HG02763 (cell line): ENCODE results near the gene MXI1.
A peak's percentile ranks its signal among the peaks of the same experiment; 100 is the strongest.
"Not testable (repeated sequence)": the region's sequence is repeated elsewhere in the genome, so short reads cannot be mapped to it uniquely, and the experiment has no call there.

ENCODE experiments used
- ATAC-seq: cut with Tn5 transposase; IDR thresholded peaks from one replicate; pipeline ENCODE4 v1.9.1; 2021; ENCODE audit warnings: mild to moderate bottlenecking, moderate library complexity; ENCODE audit not compliant: unreplicated experiment

The MXI1 gene

GRCh38 chr10:110311357-110311949 is 104.0 kb downstream of the MXI1 start:
- ATAC-seq = no peak

GRCh38 chr10:110312206-110312605 is 104.8 kb downstream of the MXI1 start:
- ATAC-seq = no peak

GRCh38 chr10:110313674-110314073 is 106.3 kb downstream of the MXI1 start:
- no peak for ATAC-seq

GRCh38 chr10:110317866-110318850 is 110.8 kb downstream of the MXI1 start:
- no peak for ATAC-seq

- ATAC-seq = no peak
Measured at GRCh38 chr10:110321869-110322620, 114.6 kb downstream of the MXI1 start.

- ATAC-seq = no peak
Measured at GRCh38 chr10:110323503-110323902, 116.1 kb downstream of the MXI1 start.

- peak; percentile 38 for ATAC-seq
Measured at GRCh38 chr10:110324201-110324804, 116.9 kb downstream of the MXI1 start.

GRCh38 chr10:110324805-110325280 is 117.4 kb downstream of the MXI1 start:
- ATAC-seq = peak; percentile 49

- no peak for ATAC-seq
Measured at GRCh38 chr10:110326351-110327032, 119.1 kb downstream of the MXI1 start.

- ATAC-seq = no peak
Measured at GRCh38 chr10:110327262-110327914, 120.0 kb downstream of the MXI1 start.

GRCh38 chr10:110330675-110331074 is 123.3 kb downstream of the MXI1 start:
- no peak for ATAC-seq

- not testable (repeated sequence) for ATAC-seq
Measured at GRCh38 chr10:110331226-110331795, 123.9 kb downstream of the MXI1 start.

- no peak for ATAC-seq
Measured at GRCh38 chr10:110334061-110334656, 126.8 kb downstream of the MXI1 start.

- no peak for ATAC-seq
Measured at GRCh38 chr10:110335314-110336064, 128.1 kb downstream of the MXI1 start.

GRCh38 chr10:110336111-110336721 is 128.8 kb downstream of the MXI1 start:
- no peak for ATAC-seq
